Naive thymus-derived CD8-positive, alpha-beta T cell (primary cell): ENCODE measurements around the gene CCDC120. TPM values are rescaled to one million over a fixed set of nuclear protein-coding genes. Genes with fewer than 3 reads are reported as not detected.

Experiments
- ATAC-seq, 2 donors: fragments of 150-1000 bp; cut with Tn5 transposase in 1 of 2; sonication (Bioruptor Pico), chemical (Tn5 transposase) in 1 of 2; 1 replicate in 1 of 2; 2 replicates in 1 of 2; pipeline ENCODE4 v1.10.0; 2021; ENCODE audit warnings: mild to moderate bottlenecking in 2 of 2, moderate library complexity in 2 of 2
- POLR2A ChIA-PET: fragments of 350-600 bp; sonication (Branson Sonifier 250); formaldehyde crosslinking; loops from one replicate; lab custom pipeline; 2021; ENCODE audit warnings: antibody characterized with exemption; lab: Charles Lee
- DNase-seq, 10 donors: peaks; one replicate each; pipeline versions ENCODE4 v3.0.0 to v3.0.0-alpha.2; 2020 to 2022
- H3K27ac Mint-ChIP-seq, 10 donors: one replicate each; pipeline ENCODE4 v1.8.0; 2020 to 2022; ENCODE audit warnings: mild to moderate bottlenecking in 10 of 10, mixed read lengths in 10 of 10, moderate library complexity in 4 of 10, inconsistent platforms in 1 of 10
- H3K27me3 Mint-ChIP-seq, 5 donors: one replicate each; pipeline ENCODE4 v1.8.0; 2021 to 2022; ENCODE audit warnings: mixed read lengths in 5 of 5
- H3K36me3 Mint-ChIP-seq, 3 donors: one replicate each; pipeline ENCODE4 v1.8.0; 2020 to 2022; ENCODE audit warnings: mixed read lengths in 3 of 3, mild to moderate bottlenecking in 2 of 3, inconsistent platforms in 1 of 3
- H3K4me1 Mint-ChIP-seq, 4 donors: one replicate each; pipeline ENCODE4 v1.8.0; 2021 to 2022; ENCODE audit warnings: mixed read lengths in 4 of 4
- H3K4me3 Mint-ChIP-seq, 10 donors: one replicate each; pipeline ENCODE4 v1.8.0; 2020 to 2022; ENCODE audit warnings: mild to moderate bottlenecking in 10 of 10, mixed read lengths in 10 of 10, moderate library complexity in 6 of 10, inconsistent platforms in 1 of 10
- H3K9me3 Mint-ChIP-seq, 9 donors: one replicate each; pipeline ENCODE4 v1.8.0; 2020 to 2022; ENCODE audit warnings: mixed read lengths in 9 of 9, mild to moderate bottlenecking in 3 of 9, inconsistent platforms in 1 of 9, moderate library complexity in 1 of 9
- polyA plus RNA-seq, 3 donors: library from polyadenylated mRNA; unstranded; fragments of 300-500 nt; fragmentation: Illumina TruSeq; gene quantifications; one replicate each; pipeline ENCODE4 v1.2.3, GENCODE V29; 2021
- total RNA-seq, 8 experiments: library from RNA in 2 of 8; stranded (reverse) in 2 of 8; gene quantifications; one replicate each; pipeline ENCODE4 v1.2.3 and lab custom pipeline; 2021 to 2026

CCDC120 gene
- total and polyA plus RNA-seq, 5 experiments from 2014 or later = 0.61 to 12.9 (median 1.7) TPM

DNA sequence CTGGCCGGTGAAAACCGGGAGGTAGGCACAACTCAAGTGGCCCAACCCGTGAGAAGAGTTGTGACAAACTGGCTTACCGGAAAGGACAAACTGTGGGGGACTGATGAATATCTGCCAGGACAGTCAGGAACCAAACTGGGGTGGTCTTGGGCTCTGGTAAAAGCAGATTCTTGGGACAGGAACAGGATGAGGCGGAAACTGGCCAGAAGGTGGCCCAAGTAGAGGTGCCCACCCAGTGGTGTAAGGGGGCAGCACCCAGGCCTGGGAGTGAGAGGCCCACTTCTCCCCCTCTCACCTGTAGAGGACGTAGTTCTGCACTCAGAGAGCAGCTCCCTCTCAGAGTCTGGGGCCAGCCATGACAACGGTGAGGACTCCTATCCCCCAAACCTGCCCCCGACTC, 5.9 kb downstream of the CCDC120 start:
- no peaks in the 10 kb centered on the region for H3K27me3 Mint-ChIP-seq
- no peak overlapping the region for H3K4me3 Mint-ChIP-seq
- POLR2A ChIA-PET = no interaction called here
- no peaks in the 10 kb centered on the region for H3K4me1 Mint-ChIP-seq
- ATAC-seq (no peak), DNase-seq (no peak)
- peaks cover 0 to 15% (median 0%) of the 10 kb centered on the region in 3 donors for H3K36me3 Mint-ChIP-seq
- H3K9me3 Mint-ChIP-seq = peaks cover 0 to 2% (median 0%) of the 10 kb centered on the region in 9 donors
- no peak overlapping the region for H3K27ac Mint-ChIP-seq

DNA sequence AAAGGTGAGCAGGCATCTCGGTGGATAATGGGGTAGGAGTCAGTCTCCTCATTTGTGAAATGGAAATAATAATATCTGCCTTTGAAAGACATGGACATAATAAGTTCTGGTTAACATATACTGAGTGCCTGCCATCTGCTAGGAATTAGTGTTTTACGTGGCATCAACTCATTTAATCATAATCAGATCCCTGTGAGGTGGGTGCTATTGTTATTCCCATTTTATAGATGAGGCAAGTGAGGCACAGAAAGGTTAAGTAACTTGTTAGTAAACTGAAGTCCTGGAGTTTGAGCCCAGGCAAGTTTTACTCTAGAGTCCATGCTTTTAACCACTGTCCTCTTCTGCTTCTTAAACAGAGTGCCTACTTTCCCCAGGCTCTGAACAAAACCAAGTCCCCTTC, 7.5 kb downstream of the CCDC120 start:
- H3K27ac Mint-ChIP-seq = peak overlapping the region in 2 of 10 donors; percentile 31 to 59

DNA sequence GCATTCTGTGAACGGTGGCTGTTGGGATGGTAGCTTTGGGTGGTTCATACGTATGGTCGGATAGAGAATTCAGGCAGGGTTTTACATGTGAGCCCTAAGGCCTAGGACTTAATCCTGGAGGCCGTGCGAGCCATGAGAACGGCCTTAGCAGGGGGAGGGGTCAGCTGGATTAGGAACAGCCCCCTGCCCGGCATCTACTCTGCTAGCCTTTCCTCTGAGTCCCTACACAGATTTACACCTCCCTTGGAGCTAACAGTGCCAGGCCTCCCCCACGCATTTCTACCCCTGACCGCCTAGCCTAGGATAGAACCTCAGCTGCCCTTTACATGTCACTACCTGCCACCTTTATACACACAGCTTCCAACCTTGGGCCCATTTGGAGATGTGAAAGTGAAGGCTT, 7.9 kb downstream of the CCDC120 start:
- Mint-ChIP-seq H3K36me3 (peaks cover 0 to 17% (median 0%) of the 10 kb centered on the region in 3 donors), H3K27me3 (no peaks in the 10 kb centered on the region), H3K27ac (no peak overlapping the region), H3K4me3 (no peak overlapping the region), H3K9me3 (peaks cover 0 to 2% (median 0%) of the 10 kb centered on the region in 9 donors), H3K4me1 (peaks cover 0 to 5% (median 1%) of the 10 kb centered on the region in 4 donors)
- ATAC-seq (no peak), DNase-seq (no peak)
- POLR2A ChIA-PET = no interaction called here

More for the DNA sequence above, 7.5 kb downstream of the CCDC120 start:
- Mint-ChIP-seq H3K9me3 (peaks cover 0 to 2% (median 0%) of the 10 kb centered on the region in 9 donors), H3K36me3 (peaks cover 0 to 15% (median 0%) of the 10 kb centered on the region in 3 donors), H3K27me3 (no peaks in the 10 kb centered on the region), H3K4me1 (peaks cover 0 to 5% (median 1%) of the 10 kb centered on the region in 4 donors), H3K4me3 (no peak overlapping the region)
- DNase-seq (no peak), ATAC-seq (no peak)
- POLR2A ChIA-PET = interaction anchor here (1.0 kb wide), 1 partner anchor 20 kb away, joined by 3 read pairs; no protein-coding TSS in a partner anchor

DNA sequence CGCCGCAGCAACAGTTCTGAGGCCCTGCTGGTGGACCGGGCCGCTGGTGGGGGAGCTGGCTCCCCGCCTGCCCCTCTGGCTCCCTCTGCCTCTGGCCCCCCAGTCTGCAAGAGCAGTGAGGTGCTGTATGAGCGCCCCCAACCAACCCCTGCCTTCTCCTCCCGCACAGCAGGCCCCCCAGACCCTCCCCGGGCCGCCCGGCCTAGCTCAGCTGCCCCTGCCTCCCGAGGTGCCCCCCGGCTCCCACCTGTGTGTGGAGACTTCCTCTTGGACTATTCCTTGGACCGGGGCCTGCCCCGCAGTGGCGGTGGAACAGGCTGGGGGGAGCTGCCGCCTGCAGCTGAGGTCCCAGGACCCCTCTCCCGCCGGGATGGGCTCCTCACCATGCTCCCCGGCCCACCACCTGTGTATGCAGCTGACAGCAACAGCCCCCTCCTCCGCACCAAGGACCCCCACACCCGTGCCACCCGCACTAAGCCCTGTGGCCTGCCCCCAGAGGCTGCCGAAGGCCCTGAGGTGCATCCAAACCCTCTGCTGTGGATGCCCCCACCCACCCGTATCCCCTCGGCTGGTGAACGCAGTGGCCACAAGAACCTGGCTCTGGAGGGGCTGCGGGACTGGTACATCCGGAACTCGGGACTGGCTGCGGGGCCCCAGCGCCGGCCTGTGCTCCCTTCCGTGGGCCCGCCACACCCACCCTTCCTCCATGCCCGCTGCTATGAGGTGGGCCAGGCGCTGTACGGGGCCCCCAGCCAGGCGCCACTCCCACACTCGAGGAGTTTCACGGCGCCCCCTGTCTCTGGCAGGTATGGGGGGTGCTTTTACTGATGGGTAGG, 8.7 kb downstream of the CCDC120 start:
- POLR2A ChIA-PET = no interaction called here
- H3K36me3 Mint-ChIP-seq = peaks cover 0 to 13% (median 0%) of the 10 kb centered on the region in 3 donors
- H3K4me1 Mint-ChIP-seq = peaks cover 0 to 8% (median 4%) of the 10 kb centered on the region in 4 donors
- no peak for DNase-seq
- ATAC-seq = no peak
- peaks cover 0 to 2% (median 0%) of the 10 kb centered on the region in 9 donors for H3K9me3 Mint-ChIP-seq
- no peak overlapping the region for H3K4me3 Mint-ChIP-seq
- H3K27ac Mint-ChIP-seq = peak overlapping the region in 1 of 10 donors; percentile 65
- no peaks in the 10 kb centered on the region for H3K27me3 Mint-ChIP-seq

DNA sequence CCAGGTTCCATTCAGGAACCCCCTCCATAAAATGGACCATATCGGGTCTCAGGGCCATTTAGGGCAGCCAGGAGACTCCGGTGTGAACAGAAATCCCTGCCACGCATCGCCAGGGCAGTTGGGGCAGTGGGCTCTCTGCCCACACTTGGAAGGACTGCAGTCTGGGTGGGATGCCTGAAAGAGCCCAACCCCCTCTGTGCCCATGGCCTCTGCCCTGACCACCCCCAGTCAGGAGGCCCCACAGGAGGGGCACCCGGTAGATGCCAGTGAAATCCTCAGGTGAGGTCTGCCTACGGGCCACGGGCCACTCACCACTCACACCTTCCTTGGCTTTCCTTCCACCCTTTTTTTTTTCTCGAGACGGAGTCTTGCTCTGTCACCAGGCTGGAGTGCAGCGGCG, 10.2 kb downstream of the CCDC120 start:
- DNase-seq (no peak), ATAC-seq (no peak)
- peaks cover 9 to 20% (median 15%) of the 10 kb centered on the region in 4 donors for H3K4me1 Mint-ChIP-seq
- H3K4me3 Mint-ChIP-seq = no peak overlapping the region
- no peaks in the 10 kb centered on the region for H3K27me3 Mint-ChIP-seq
- H3K9me3 Mint-ChIP-seq = peaks cover 0 to 2% (median 0%) of the 10 kb centered on the region in 9 donors
- H3K27ac Mint-ChIP-seq = peak overlapping the region in 3 of 10 donors; percentile 22 to 63 (median 59)
- POLR2A ChIA-PET = interaction anchor here (1.0 kb wide), 1 partner anchor 9 kb away, joined by 3 read pairs; no protein-coding TSS in a partner anchor
- H3K36me3 Mint-ChIP-seq = peaks cover 0 to 10% (median 0%) of the 10 kb centered on the region in 3 donors

DNA sequence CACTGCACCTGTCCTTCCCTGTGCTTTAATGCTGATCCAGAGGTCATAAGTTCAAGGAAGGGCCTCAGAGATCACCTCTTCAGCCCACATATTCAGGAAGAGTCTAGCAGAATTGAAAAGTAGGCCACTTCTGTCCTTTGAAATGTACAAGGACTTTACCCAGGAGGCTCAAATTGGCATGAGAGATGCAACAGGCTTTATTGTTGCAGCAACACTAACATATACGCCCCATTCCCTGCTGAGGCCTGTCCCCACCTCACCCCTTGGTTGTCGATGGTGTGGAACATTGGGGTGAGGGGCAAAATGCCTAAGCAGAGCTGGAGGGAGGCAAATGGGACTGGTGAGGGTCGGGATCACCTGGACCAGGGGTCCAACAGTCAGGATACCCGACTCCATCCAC, 12.2 kb downstream of the CCDC120 start:
- Mint-ChIP-seq H3K36me3 (peaks cover 0 to 13% (median 0%) of the 10 kb centered on the region in 3 donors), H3K9me3 (no peaks in the 10 kb centered on the region), H3K27me3 (no peaks in the 10 kb centered on the region), H3K4me3 (peak overlapping the region in 2 of 10 donors; percentile 11 to 20), H3K4me1 (peaks cover 9 to 23% (median 18%) of the 10 kb centered on the region in 4 donors), H3K27ac (peak overlapping the region in 6 of 10 donors; percentile 26 to 60 (median 52))
- DNase-seq (no peak), ATAC-seq (no peak)
- POLR2A ChIA-PET = interaction anchor here (0.5 kb wide), 1 partner anchor 9 kb away, joined by 4 read pairs; no protein-coding TSS in a partner anchor

DNA sequence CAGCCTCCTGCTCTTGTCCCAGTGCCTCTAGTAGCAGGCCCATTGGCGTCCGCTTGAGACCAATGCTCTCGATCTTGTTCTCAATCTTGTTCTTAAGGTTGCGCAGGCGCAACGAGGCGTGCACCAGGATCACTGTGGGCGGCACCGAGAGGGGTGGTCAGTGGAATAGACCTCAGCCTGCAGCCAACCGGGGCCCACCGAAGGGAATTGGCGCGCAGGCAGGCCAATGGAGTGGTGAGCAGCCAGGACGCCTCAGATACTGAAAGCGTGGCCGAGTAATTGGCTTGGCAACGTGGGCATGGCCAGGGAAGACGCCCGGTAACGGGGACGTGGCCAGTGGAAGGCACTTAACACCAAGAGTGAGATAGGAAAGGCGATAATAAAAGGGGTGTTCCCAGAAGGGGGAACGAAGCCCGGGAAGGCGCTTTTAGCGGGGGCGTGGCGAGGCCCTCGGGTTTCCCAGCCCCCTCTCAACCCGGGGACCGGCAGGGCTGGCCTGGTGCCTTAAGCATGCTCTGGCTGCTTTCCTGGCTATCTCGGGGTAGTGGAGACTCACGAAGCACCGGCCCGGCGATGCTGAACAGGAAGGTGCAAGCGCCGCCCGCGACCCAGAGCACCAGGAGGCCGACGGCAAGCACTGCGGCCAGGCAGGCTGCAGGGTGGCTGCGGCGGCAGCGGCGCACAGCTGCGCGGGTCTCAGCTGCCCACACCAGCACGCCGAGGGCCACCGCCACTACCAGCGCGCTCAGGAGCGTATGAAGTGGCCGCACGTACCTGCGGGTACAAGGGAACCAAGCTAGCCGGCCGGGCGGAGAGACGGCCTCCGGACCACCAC, 13.3 kb downstream of the CCDC120 start:
- Mint-ChIP-seq H3K27ac (peak overlapping the region in 4 of 10 donors; percentile 65 to 91 (median 78)), H3K9me3 (no peaks in the 10 kb centered on the region), H3K4me1 (peaks cover 9 to 23% (median 18%) of the 10 kb centered on the region in 4 donors), H3K27me3 (no peaks in the 10 kb centered on the region), H3K4me3 (peak overlapping the region in 6 of 10 donors; percentile 23 to 83 (median 54)), H3K36me3 (peaks cover 0 to 14% (median 0%) of the 10 kb centered on the region in 3 donors)
- DNase-seq (no peak), ATAC-seq (no peak)
- POLR2A ChIA-PET = interaction anchor here (1.0 kb wide), 1 partner anchor 16 kb away, joined by 3 read pairs; no protein-coding TSS in a partner anchor

DNA sequence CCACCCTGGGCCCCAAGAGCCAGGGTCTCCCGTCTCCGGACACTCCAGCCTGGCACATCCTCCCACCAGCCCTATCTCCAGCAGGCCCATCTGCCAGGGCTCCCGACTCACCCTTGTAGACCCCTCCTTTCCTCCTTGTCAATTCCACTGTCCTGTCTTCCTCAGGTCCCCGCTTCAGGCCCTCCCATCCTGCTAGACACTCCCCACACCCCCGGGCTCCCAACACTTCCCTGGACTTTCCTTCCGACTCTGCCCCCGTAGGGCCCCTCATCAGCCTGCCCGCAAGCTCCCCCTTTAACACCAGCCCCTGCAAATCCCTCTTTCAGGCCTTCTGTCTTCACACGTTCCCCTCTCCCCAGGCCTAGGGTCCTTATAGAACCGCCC, 13.9 kb downstream of the CCDC120 start:
- ATAC-seq (no peak), DNase-seq (no peak)
- H3K27ac Mint-ChIP-seq = peak overlapping the region in 9 of 10 donors; percentile 53 to 97 (median 91)
- POLR2A ChIA-PET = interaction anchor here (1.0 kb wide), 1 partner anchor 17 kb away, joined by 3 read pairs; no protein-coding TSS in a partner anchor
- no peaks in the 10 kb centered on the region for H3K9me3 Mint-ChIP-seq
- H3K4me3 Mint-ChIP-seq = peak overlapping the region; percentile 80 to 91 (median 84)
- peaks cover 9 to 23% (median 18%) of the 10 kb centered on the region in 4 donors for H3K4me1 Mint-ChIP-seq
- peaks cover 0 to 14% (median 0%) of the 10 kb centered on the region in 3 donors for H3K36me3 Mint-ChIP-seq
- no peaks in the 10 kb centered on the region for H3K27me3 Mint-ChIP-seq

DNA sequence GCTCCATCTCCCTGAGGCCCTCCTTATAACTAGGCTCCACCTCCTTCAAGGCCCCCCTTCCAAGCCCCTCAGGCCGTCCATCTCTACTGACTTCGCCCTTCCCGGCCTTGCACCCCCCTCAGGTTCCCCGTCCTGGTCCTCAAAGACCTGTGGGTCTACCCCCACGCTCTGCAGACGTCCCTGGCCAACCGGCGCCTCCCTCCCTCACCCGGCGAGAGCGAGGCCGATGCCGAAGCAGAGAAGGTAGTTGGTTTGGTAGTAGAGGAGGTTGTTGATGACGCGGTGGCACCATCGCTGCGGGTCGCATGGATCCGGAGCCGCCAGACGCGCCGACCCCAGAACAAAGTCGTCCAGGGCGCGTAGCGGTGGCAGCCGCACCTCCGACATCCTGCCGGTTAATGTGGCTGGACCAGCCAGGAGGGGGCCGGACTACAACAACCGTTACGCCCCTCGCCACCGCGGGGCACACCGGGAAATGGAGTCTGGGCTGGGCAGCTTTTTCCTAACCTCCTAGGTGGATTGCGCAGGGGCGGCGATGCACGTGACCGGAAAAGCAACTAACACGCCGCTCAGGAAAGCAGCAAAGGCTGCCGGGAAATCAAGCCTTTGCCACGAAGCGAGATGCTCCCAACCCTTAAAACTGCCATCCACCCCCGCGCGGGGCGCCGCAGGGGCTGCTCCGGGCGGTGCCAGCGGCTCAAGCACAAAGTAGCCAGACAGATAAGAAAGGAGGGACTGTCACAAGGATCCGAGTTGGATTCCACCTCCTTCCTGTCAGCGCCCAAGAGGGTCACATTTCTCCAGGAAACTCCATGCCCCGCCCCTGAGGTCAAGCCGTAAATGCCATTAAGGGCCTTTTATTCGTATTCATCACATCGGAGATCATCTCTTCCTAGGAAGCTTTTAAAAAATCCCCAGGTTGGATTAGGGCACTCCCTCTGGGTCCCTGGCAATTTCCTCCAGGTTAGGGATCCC, 15.1 kb downstream of the CCDC120 start, which contains the start of gene PRAF2:
Gene PRAF2, minus strand, starts transcription at position 402 of the 975 bp plus-strand sequence. Its CDS starts 15 bp downstream, at position 387.
- H3K9me3 Mint-ChIP-seq = no peaks in the 10 kb centered on the region
- peak; percentile 73 to 95 (median 86) for DNase-seq
- H3K27ac Mint-ChIP-seq = peak within 1 kb of the TSS; percentile 63 to 97 (median 92)
- peaks cover 0 to 17% (median 0%) of the 10 kb centered on the region in 3 donors for H3K36me3 Mint-ChIP-seq
- POLR2A ChIA-PET = interaction anchor here (1.0 to 1.5 kb wide), 3 partner anchors 30 to 195 kb away, joined by 3 to 8 read pairs (median 4); partner anchors contain the start of genes GRIPAP1 and TFE3
- no peaks in the 10 kb centered on the region for H3K27me3 Mint-ChIP-seq
- H3K4me3 Mint-ChIP-seq = peak within 1 kb of the TSS; percentile 80 to 91 (median 84)
- H3K4me1 Mint-ChIP-seq = peaks cover 13 to 27% (median 23%) of the 10 kb centered on the region in 4 donors
- peak; percentile 94 to 95 for ATAC-seq

DNA sequence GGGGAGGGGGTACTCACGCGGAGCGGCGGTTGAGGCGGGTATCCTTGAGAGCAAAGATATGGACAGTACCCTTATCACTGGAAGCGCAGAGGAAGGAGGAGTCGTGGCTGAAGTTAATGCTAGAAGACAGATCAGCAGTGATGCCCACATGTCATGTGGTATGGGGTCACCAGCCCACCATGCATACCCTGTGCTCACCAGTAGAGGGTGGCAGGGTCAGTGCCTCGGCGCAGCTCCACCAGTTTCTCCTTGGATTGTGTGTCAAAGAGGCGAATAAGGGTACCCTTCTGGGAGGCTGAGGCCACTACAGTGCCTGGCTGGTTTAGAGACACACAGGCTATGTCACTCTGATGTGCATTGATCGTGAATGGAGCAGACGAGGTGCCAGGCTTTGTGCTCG, 16.5 kb downstream of the CCDC120 start:
- H3K4me1 Mint-ChIP-seq = peaks cover 19 to 35% (median 30%) of the 10 kb centered on the region in 4 donors
- no peak for DNase-seq
- no peaks in the 10 kb centered on the region for H3K27me3 Mint-ChIP-seq
- peaks cover 0 to 2% (median 0%) of the 10 kb centered on the region in 9 donors for H3K9me3 Mint-ChIP-seq
- H3K36me3 Mint-ChIP-seq = peaks cover 0 to 17% (median 0%) of the 10 kb centered on the region in 3 donors
- POLR2A ChIA-PET = interaction anchor here (1.6 kb wide), 1 partner anchor 115 kb away, joined by 3 read pairs; no protein-coding TSS in a partner anchor
- H3K4me3 Mint-ChIP-seq = no peak overlapping the region
- ATAC-seq = no peak
- peak overlapping the region in 2 of 10 donors; percentile 63 to 66 for H3K27ac Mint-ChIP-seq

DNA sequence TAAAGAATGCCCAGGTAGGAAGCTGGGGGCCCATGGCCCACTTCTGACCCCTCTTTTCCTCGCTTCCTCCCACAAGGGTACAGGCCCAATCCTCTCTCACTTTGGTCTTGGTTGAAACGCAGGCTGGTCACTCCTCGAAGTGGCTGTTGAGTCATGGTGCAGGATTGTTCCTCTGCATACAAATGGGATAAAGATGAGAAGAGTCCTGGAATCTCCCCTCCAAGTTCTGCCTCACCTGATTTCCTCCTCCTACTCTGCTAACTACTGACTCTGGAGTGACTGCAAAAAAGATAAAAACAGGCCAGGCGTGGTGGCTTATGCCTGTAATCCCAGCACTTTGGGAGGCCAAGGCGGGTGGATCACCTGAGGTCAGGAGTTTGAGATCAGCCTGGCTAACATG, 19.1 kb downstream of the CCDC120 start:
- POLR2A ChIA-PET = interaction anchor here (0.5 to 1.0 kb wide), 2 partner anchors 8 to 280 kb away, joined by 3 read pairs; no protein-coding TSS in a partner anchor
- Mint-ChIP-seq H3K4me1 (peaks cover 14 to 25% (median 23%) of the 10 kb centered on the region in 4 donors), H3K9me3 (peaks cover 0 to 2% (median 0%) of the 10 kb centered on the region in 9 donors), H3K36me3 (peaks cover 0 to 12% (median 0%) of the 10 kb centered on the region in 3 donors), H3K4me3 (peak overlapping the region in 1 of 10 donors; percentile 10), H3K27ac (peak overlapping the region in 4 of 10 donors; percentile 22 to 66 (median 45)), H3K27me3 (no peaks in the 10 kb centered on the region)
- DNase-seq (no peak), ATAC-seq (no peak)
